GM19023 (cell line): Measurements from ENCODE around the gene FAM110A.

ENCODE experiments used
- ATAC-seq: cut with Tn5 transposase; IDR thresholded peaks from one replicate; pipeline ENCODE4 v1.9.1; 2021; ENCODE audit warnings: mild to moderate bottlenecking, moderate library complexity; ENCODE audit not compliant: unreplicated experiment

Gene FAM110A

DNA sequence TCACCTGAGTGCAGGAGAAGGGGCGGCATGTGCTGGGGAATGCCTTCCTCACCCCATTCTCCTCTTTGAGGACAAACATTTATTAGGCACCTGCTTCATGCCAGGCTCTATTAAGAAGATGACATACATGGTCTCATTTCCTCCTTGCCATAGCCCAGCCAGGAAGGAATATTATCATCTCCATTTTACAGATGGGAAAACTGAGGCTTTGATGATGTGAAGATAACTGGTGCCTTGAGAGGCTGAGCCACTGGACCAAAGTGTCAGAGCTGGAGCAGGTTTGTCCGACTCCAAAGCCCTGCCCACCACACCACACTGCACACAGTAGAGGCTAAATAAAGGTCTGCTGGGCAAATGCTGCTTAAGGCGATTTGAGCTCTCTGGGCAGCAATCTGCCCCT lies 37.2 kb downstream of the FAM110A start:
- ATAC-seq: no peak

DNA sequence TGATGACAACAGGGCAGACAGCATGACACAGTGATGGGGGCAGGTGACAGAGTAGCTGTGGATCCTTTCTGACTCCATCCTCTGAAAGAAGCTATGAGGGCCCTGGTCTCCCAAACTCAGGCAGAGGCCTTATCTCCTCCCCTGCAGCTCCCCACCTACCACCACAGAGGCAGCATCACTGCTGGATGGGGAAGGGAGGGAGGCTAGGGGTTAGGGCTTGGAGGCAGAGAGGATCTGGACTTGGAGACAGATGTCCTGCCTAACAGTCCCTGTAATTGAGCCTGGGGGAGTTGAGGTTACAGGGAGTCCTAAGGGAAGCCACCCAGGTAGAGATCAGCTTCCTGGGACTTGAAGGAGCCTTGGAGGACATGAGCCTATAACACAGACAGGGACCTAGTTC lies 37.9 kb downstream of the FAM110A start:
- ATAC-seq: no peak

DNA sequence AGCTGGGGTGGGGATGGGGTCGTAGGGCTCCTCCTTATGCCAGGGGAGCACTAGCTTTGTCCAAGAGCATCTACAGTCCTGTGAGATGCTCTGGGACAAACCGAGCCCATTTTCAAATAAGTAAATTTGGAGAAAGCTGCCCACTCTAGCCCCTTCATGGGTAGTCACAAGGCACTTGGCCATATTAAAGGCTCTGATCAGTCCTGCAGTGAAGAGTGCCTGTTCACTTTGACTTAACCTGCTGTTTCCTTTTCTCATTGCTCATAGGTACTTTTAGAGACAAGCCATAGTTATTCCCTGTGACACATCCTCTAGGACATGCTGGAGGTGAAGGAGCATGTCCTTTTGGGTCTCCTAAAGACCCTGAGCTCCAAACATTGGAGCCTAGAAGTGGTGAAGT lies 38.4 kb downstream of the FAM110A start:
- no peak for ATAC-seq

DNA sequence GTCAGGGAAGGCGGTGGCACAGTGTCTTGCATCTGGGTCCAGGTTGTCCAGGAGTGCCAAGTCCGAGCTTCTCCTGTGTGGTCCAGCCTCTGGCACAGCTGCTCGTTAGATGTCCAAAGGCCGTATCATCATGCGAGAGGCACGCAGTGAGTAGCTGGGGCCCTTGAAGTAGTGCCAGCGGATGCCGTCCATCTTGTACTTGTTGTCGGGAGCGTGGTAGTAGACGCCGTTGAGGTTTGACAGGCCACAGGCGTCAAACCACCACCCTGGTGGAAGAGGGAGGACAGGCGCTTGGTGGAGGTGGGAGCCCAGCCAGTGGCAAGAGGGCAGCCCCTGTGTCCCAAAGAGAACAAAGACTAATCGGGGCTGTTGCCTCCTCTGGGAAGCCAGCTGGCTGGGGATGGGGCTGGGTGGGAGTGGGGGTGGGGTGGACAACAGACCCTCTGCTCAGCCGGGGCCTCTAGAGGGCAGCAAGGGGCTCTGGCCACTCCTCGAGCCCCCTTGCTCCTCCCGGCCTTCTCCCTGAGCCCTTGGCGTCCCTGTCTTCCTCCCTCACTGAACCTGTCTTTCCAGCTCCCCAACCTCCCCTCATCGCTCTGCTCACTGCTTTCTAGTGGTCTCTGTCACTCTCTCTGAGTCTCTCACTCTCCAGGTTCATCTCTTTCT lies 39.5 kb downstream of the FAM110A start:
- no peak for ATAC-seq

- no peak for ATAC-seq
Measured at GRCh38 chr20:873875-874607, 40.5 kb downstream of the FAM110A start.

DNA sequence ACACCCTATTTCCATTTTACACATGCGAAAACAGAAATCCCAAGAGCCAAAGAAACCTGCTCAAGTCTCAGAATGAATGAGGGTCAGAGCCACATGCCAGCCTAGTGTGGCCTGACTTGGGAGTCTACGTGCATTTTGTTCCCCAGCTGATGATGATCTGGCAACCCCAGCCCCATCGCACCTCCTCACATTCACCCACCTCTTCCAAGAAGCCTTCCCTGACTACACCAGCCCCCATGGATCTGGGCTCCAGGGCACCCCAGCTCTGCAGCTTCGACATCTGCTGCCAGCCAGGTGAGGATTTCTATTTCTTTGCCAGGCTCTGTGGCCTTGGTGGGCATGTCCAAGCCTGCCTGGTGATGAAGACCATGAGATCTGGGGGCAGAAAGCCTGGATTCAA lies 41.6 kb downstream of the FAM110A start:
- ATAC-seq: no peak

DNA sequence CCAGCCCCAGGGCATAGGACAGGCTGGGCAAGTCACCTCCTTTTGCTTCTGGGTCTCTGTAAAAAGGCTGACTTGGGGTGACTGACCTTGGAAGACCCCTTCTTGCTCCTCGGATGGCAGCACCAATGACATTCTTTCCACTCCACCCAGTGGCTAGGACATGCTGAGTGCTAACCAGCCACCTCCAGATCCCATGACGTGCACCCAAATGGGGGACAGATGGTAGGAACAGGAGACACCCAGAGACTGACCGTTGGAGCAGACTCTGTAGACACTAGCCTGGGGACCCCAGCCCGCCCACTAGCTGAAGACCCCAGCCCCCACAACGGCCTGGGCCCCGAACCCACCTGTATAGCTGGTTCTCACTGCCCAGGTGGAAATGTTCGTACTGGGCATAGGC lies 44.3 kb downstream of the FAM110A start:
- no peak for ATAC-seq

DNA sequence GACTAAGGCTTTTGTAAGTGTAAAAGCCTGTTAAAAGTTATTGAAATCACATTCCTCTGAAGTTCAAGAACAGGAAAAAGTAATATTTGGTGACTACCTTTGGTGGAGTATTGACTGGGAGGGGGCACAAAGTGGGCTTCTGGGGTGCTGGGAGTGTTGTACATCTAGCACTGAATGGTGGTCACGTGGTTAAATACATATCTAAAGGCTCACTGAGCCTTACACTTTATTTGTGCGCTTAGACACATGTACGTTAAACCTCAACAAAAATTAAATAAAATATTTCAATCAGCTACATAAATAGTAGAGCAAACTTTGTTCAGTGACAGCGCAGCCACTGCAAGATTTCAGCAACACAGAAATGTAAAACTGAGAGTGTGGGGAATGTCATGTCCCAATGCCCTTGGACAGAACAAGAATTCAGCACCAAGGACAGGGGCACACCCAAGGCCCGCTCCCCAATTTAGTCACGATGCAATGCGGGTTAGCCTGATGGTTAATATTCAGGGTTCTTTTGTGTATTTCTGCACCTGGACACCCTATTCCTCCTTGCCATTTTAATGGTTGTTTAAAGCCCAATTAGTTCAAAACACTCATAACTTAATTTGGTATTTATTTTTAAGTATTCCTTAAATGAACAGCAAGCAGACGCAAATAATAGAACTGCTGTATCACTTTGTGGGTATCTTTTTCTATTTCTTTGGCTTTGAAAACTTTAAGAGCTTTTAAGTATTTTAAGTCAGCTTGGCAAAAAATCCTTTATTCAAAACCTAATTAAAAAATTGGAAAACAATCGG lies 45.2 kb downstream of the FAM110A start:
- no peak for ATAC-seq

GRCh38 chr20:879626-880025 lies 46.1 kb downstream of the FAM110A start:
- ATAC-seq: no peak

- ATAC-seq: no peak
Measured at GRCh38 chr20:881051-881782, 47.7 kb downstream of the FAM110A start.

GRCh38 chr20:881783-882144 lies 48.2 kb downstream of the FAM110A start:
- ATAC-seq: no peak

GRCh38 chr20:884983-885952 lies 51.8 kb downstream of the FAM110A start:
- ATAC-seq: no peak

DNA sequence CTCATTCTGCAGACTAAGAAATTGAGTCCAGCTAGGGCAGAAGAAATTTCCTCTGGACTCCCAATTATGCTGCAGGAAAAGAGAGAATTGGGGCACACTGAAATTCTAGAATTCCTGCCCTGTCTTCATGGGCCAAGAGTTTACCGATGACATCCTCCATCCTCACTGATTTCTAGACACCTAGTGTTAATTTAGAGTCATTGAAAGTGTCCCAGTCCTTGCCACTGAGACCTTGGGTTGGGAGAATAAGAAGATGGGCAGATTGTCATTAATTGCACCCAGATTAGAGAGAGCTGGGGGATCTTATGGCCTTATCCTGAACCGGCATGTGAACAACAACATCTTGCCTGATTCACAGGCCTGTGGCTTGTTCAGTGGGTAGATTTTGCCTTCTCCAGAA lies 53.6 kb downstream of the FAM110A start:
- no peak for ATAC-seq

- ATAC-seq: no peak
Measured at GRCh38 chr20:888057-888456, 54.5 kb downstream of the FAM110A start.

GRCh38 chr20:889106-889505 lies 55.6 kb downstream of the FAM110A start:
- ATAC-seq: no peak

DNA sequence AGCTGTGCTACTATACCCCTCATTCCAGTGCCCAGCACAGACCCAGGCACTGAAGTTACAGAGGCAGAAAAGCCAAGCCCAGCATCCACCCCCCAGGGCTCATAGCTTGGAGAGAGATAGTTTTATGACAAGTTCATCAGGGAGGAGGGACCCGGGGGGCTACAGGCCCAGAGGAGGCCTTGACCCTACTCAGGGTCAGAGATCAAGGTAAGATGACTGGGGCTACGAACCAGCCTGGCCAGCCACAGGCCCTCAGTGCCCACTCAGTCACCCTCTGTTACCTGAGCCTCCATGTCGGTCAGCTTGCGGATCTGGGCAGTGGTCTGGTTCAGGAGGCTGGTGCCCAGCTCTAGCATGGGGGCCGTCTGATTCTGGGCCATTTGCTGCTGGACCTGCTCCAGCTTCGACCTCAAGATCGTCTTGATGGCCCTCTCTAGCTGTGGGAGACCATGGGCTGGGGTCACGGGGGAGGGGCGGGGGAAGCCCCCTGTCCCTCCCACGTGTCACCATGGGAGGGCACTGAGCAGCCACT lies 56.5 kb downstream of the FAM110A start:
- no peak for ATAC-seq

- ATAC-seq: no peak
Measured at GRCh38 chr20:890666-891057, 57.1 kb downstream of the FAM110A start.

DNA sequence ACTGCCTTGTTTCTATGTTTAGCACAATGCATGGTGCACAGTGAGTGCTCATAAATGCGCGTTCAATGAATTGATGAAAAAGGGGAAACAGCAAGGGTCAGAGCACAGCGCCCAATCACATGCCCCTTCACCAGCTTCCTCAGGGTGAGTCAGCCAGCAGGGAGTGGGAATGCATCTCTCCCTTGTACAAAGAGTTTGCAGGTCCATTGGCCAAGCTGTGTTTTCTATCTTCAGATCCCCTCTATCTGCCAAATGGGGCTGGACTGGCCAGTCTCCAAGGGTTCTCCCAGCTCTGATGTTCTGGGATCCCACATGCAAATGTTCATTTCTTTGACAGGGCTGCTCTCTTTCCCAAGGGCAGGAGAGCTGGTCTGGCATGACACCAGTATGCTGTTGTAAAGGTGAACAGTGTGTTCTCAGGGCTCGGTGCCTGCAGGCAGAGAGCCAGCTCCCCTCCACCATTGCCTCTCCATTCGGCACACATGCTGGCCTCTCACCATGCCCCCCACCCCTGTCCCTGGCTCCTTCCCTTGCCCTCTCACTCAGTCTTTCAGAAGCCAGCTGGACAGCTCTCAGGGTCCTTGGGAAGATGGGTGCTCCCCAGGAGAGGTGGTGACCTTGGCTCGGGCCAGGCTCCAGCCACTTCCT lies 57.7 kb downstream of the FAM110A start:
- no peak for ATAC-seq

DNA sequence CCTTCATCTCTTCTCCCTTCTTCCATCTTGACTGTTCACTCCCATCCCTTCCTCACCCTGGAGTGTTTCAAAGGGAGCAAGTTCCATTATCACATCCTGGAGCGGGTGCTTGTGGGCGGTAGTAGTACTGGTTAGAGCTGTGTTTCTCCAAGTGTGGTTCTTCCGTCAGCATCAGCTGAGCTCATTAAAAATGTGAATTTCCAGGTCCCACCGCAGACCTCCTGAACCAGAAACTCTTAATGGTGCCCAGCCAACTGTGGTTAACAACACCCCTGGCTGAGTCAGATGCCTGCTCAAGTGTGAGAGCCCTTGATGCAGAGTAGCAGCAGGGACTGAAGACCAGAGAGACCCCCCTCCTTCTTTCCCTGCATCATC lies 58.2 kb downstream of the FAM110A start:
- no peak for ATAC-seq
